HG03575 (cell line): ENCODE data around the gene KRTAP2-2.
"Not testable (repeated sequence)": the region's sequence is repeated elsewhere in the genome, so short reads cannot be mapped to it uniquely, and the experiment has no call there.

Source experiments
- ATAC-seq: cut with Tn5 transposase; IDR thresholded peaks from one replicate; pipeline ENCODE4 v1.9.1; 2021; ENCODE audit not compliant: unreplicated experiment, insufficient number of reproducible peaks, low FRiP score; ENCODE audit errors: extremely low read depth

The KRTAP2-2 gene

DNA sequence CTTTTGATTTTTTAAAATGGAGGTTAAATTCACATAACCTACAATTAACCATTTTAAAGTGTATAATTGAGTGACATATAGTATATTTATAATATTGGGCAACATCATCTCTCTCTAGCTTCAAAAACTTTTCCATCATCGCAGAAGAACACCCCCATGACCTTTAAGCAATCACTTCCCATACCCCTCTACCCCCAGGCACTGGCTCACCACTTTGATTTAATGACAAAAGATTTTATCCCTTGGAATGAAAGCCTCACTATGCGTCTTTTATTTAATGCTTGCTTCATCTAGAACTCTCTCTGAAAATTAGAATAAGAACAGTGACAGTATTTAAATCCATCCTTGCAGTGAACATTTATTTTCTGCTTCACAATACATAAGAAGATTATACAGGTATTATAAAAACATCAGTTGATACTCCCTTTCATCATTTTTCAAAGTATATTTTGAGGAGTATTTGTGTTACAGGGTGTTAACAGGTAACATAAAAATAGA is 17.1 kb downstream of the KRTAP2-2 start:
- no peak for ATAC-seq

DNA sequence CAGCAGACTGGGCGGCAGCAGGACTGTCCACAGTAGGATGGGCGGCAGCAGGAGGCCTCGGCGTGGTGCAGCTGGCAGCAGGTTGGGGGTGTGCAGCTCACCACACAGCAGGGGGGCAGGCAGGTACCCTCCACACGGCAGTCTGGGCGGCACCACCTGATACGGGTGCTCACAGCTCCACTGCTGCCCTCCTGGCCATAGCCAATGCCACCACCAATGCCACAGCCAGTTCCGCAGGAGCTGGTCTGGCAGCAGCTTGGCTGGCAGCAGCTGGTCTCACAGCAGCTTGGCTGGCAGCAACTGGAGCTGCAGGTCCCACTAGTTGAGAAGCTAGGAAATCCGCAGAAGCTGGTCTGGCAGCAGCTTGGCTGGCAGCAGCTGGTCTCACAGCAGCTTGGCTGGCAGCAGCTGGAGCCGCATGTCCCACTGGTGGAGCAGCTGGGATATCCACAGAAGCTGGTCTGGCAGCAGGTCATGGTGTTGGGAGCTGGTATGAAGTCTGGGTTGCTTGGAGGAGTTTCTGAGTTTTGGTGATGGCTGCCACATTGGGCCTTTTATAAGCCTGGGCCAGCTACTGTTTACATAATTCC is 20.6 kb downstream of the KRTAP2-2 start, which contains the start of gene KRTAP1-3:
Gene KRTAP1-3 (minus strand): TSS at position 529 of the 590 bp plus-strand sequence. CDS start 53 bp downstream, at position 476.
- not testable (repeated sequence) for ATAC-seq

DNA sequence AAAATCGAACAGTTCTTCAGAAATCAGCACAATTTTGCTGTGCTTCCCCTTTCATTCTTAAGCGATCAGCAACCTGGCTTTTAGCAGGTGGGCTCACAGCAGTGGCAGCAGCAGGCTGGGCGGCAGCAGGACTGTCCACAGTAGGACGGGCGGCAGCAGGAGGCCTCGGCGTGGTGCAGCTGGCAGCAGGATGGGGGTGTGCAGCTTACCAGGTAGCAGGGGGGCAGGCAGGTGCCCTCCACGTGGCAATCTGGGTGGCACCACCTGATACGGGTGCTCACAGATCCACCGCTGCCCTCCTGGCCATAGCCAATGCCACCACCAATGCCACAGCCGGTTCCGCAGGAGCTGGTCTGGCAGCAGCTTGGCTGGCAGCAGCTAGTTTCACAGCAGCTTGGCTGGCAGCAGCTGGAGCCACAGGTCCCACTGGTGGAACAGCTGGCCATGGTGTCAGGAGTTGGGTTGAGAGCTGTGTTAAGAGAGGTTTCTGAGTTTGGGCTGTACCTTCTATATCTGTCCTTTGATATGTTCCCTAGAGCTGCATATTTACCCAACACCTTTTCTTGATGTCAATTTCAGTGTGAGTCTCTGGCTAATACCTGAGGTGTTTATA is 25.3 kb downstream of the KRTAP2-2 start, which contains the start of gene KRTAP1-4:
Gene KRTAP1-4 (minus strand): TSS at position 563 of the 613 bp plus-strand sequence. CDS start 117 bp downstream, at position 446.
- no peak for ATAC-seq

DNA sequence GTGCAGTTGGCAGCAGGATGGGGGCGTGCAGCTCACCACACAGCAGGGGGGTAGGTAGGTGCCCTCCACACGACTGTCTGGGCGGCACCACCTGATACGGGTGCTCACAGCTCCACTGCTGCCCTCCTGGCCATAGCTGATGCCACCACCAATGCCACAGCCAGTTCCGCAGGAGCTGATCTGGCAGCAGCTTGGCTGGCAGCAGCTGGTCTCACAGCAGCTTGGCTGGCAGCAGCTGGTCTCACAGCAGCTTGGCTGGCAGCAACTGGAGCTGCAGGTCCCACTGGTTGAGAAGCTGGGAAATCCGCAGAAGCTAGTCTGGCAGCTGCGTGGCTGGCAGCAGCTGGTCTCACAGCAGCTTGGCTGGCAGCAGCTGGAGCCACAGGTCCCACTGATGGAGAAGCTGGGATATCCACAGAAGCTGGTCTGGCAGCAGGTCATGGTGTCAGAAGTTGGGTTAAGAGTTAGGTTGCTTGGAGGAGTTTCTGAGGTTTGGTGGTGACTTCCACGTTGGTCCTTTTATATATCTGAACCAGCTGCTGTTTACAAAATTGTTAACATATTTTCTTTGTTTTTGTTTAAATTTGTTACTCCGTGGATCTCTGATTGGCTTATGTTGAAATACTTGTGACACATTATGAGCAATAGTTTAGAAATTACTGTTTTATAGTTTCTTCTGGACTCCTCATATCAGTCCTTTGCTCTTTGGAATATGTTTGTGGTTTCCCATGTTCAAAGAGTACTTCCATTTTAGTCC is 28.1 kb downstream of the KRTAP2-2 start, which contains the start of gene KRTAP1-5:
Gene KRTAP1-5 (minus strand): TSS at position 494 of the 757 bp plus-strand sequence. CDS start 53 bp downstream, at position 441.
- no peak for ATAC-seq

DNA sequence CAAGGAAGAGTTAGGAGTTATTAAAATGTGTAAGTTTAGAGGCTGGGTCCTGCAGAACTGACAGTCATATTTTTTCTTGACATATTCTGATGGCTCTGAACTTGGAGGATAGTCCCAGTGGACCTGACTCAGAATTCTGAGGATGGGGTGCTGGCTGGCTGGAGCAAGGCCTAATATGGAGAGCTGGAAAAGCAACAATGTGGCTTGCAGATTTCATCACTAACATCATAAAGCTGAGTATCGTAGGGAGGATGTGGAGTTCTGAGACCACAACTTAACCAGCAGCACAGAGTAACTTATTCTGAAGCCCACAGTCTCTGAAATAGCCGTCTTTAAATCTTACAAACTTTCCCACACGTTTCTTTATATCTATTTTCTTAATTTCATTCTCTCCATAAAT is 30.3 kb downstream of the KRTAP2-2 start:
- ATAC-seq: no peak

DNA sequence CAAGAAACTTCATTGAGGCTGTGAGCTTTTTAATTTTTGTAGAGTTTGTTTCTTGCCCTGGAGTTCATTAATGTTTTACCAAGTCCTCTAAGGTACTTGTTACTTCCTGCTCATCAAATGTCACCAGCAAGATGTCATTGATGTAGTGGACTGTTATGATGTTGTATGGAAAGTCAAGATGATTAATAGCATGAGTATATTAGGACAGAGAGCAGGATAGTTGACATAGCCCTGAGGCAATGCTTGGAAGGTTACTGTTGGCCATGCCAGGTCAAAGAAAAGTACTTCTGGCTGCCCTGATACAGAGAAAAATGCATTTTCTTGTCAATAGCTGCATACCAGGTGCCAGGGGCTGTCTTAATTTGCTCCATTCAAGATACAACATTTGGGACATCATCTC is 34.7 kb downstream of the KRTAP2-2 start:
- ATAC-seq: no peak

DNA sequence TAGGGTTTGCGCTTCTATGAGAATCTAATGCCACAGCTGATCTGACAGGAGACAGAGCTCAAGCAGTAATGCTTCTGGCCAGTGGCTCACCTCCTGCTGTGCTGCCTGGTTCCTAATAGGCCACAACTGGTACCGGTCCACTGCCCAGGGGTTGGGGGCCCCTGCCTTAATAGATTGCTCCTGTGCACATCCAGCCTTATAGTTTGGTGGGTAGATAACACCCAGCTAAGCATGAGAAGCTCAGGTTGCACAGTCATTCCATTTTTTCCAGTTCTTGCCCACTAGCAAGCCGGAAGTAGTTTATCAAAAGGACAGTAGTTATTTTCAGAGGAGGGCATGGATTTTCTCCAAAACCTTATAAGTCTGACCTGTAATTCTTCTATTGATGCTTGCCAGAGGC is 35.6 kb downstream of the KRTAP2-2 start:
- no peak for ATAC-seq

DNA sequence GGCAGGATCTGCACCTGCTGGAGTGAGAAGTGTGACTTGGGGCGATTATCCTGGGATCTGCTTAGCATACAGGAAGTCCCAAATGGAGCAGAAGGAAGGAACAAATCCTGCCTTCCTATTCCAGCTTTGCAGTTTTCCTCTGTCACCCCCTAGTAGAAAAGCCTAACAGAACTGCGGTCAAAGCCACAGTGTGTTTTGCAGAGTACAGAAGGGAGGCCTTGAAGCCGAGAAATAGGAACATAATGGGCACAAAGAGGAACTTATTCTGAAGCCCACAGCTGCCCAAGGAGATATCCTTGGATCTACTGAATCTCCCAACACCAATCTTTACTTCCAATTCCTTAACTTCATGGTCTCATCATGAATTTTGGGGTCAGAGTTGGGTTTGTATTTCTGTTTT is 36.5 kb downstream of the KRTAP2-2 start:
- ATAC-seq: no peak

DNA sequence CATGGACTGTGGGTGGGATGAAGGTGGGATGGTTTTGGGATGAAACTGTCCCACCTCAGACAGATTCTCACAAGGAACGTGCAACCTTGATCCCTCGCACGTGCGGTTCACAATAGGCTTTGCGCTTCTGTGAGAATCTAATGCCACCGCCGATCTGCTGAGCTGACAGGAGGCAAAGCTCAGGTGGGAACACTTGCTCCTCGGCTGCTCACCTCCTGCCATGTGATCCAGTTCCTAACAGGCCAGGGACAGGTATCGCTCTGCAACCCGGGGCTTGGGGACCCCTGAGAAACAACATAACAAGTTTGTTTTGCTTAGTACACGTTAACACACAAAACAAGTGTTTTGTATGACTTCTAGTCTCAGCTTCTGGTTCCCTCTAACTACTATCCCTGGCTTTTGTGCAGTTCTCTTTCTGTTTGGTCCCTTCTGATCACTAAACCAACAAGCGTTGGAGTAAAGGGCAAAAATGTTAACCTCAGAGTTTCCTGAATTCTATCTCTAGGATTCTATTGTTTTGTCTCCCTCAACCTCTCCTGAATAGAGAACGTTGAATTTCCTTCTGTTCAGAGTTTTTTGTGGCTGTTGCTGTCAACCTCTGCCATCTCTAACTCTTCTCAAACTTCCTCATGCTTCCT is 38.3 kb downstream of the KRTAP2-2 start:
- no peak for ATAC-seq

DNA sequence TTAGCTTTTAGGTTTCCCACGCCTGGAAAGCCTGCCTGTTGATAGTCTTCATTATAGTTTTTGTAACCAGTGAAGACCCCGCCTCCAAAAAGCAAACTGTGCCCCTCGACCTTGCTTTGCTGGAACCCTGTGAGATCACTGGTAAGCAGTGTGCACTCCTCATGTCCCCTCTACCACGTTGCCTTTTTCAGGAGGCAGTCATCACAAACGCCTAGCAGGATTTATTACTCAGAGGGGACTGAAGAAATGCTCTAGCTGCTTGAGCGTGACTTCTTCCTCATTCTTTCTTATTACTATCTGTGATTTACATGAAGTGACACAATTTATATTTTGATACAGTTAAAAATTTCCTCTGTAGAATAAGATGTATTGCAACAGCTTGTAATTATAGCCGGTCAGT is 39.6 kb downstream of the KRTAP2-2 start:
- no peak for ATAC-seq

DNA sequence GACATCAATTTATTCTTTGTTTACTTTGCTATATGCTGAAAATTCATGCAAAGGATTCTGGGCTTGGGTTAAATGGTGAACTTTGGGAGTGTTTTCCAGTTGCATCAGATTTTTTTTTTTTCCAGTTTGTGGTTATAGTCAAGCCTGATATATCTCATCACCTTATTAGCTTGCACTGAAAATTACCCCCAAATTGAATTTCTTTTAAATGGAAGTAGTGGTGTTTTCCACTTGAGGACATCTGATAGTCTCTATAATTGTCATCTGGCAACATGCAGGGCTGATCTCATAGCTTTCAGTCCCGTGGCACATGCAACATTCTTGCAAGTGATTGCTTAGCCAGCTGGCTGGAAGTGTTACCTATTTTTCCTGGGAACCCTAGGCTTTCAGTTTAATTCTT is 41.4 kb downstream of the KRTAP2-2 start:
- no peak for ATAC-seq

DNA sequence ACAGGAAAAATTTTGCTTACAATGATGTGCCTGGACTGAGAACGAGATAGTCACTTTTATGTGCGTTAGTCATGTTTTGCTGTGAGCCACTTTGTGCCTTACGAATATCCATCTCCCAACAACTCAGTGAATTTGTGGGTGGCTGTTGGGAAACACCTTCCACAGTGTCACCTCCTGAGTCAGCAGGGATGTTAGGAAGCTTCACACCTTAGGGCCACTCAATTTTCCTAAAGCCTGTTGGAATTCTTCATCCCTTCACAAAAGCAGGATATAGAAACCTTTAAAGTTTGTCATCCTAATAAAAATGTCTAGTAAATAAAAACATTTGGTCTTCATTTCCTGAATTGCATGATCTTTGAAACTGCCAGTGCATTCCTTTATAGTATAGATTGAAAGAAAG is 41.8 kb downstream of the KRTAP2-2 start:
- ATAC-seq: no peak

DNA sequence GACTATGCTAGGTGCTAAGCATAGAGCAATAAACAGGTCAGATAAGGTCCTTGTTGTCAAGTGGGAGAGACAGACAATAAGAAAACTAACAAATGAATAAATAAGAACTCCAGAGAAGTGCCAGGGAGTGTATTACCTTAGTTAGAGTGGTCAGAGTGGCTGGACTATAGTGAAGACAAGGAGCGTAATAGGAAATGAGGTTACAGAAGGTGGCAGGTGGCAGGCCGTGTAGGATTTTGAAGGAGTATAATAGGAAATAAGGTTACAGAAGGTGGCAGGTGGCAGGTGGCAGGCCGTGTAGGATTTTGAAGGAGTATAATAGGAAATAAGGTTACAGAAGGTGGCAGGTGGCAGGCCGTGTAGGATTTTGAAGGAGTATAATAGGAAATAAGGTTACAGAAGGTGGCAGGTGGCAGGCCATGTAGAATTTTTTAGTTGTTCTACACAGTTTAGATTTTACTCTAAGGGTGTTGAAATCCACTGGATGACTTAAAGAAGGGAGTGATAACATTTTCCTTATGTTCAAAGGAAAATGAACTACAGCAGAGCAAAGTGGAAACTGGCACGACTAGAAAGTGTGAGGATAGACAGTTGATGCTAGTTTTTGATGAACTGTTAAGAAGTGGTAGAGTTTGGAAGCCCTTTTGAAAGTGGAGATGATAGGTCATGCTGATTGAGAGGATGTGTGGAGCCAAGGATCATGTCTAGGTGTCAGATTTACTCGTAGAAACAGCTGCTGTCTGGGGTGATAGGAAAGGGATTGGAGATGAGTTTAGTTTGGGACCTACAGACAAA is 42.5 kb downstream of the KRTAP2-2 start:
- no peak for ATAC-seq

DNA sequence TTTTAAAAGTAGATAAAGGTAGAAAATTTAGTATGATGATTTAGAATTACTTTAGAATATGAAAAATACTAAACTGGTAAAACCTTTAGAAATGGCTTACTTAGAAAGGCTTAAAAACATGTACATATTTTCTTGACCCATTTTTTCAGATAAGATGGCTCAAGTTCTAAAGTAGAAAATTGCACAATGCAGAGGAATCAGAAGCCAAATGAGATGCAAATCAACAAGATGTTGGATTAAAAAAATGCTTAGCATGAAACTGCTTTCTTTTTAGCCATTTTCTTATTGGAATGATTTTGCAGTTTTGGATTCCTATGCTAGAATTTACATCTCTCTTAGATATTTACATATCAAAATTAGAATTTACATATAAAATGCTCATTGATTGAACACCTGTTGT is 44.6 kb downstream of the KRTAP2-2 start:
- no peak for ATAC-seq

DNA sequence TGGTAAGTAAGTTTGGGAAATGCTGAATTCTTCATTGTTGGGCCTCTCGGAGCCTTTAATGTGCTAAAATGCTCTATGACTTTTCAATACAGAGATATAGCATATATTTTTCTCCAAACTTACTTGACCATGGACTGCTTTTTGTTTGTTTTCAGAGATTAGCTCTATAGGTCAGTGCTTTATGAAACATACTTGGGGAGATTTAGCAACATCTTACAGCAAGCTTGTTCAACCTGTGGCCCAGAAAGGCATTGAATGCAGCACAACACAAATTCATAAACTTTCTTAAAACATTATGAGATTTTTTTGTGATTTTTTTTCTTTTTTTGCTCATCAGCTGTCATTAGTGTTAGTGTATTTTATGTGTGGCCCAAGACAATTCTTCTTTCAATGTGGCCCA is 45.1 kb downstream of the KRTAP2-2 start:
- ATAC-seq: no peak

DNA sequence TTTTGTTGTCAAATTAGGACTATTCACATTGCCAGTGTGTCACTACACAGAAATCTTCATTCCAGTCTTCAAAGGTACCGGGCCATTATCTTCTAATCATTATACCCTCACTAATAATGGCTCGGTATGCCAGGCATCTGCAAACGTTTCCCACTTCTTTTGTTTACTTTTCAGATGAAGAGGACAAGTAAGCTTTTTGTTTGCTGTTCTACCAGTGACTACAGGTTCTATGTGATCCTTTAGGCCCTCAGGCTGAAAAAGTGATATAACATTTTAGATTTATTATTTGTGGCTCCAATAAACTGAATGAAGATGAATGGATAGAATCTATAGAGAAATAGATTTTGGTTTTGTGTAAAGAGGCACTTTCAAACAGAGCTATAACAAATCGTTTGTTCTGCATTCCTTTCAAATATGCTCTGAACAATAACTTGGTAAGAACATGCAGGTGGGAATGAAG is 45.7 kb downstream of the KRTAP2-2 start:
- no peak for ATAC-seq

DNA sequence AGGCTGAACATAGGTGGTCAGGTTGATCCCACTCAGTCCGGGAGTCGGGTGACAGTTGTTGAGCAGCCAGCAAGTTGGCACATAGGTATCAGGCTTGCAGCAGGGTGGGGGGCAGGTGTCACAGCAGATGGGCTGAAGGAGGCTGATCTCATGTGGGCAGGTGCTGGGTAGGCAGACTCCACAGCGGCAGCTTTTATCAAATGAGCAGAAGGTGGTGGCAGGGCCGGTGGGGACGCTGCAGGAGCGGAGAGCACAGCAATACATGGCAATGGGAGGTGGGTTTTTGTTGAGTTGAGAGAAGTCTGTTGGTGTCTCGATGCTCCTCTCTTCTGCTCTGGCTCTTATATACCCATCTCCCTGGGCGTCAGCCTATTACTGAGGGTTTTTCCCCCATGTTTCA is 46.2 kb downstream of the KRTAP2-2 start, which contains the start of gene KRTAP3-1:
Gene KRTAP3-1 (minus strand): TSS at position 318 of the 400 bp plus-strand sequence. CDS start 54 bp downstream, at position 264.
- no peak for ATAC-seq
